Hepatocyte (in vitro differentiated cells): ENCODE results near the gene LY6G5B. TPM values are rescaled to one million over a fixed set of nuclear protein-coding genes. Genes with fewer than 3 reads are reported as not detected.
A peak's percentile ranks its signal among the peaks of the same experiment; 100 is the strongest.

Experiments used
- DNase-seq: peaks from one replicate; pipeline ENCODE4 v3.0.0-alpha.2; 2016; ENCODE audit warnings: low spot score
- H2AFZ ChIP-seq: fragments of 200-600 bp; sonication (generic); 2 replicates; pipeline ENCODE4 v1.6.0; 2016; ENCODE audit warnings: antibody characterized with exemption, mild to moderate bottlenecking
- H3K27ac ChIP-seq: fragments of 200-600 bp; sonication (generic); 2 replicates; pipeline ENCODE4 v1.5.1; 2016; ENCODE audit warnings: mild to moderate bottlenecking
- H3K27me3 ChIP-seq: fragments of 200-600 bp; sonication (generic); 2 replicates; pipeline ENCODE4 v1.6.1; 2016
- H3K36me3 ChIP-seq: fragments of 200-600 bp; sonication (generic); replicated peaks from 2 replicates; pipeline ENCODE4 v1.5.1; 2016; ENCODE audit warnings: low read depth; ENCODE audit not compliant: insufficient read depth
- H3K4me1 ChIP-seq: fragments of 200-600 bp; sonication (generic); 2 replicates; pipeline ENCODE4 v1.5.1; 2016; ENCODE audit warnings: mild to moderate bottlenecking, moderate library complexity; ENCODE audit not compliant: insufficient read depth
- H3K4me2 ChIP-seq: fragments of 200-600 bp; sonication (generic); 2 replicates; pipeline ENCODE4 v1.6.0; 2016
- H3K4me3 ChIP-seq: fragments of 200-600 bp; sonication (generic); 2 replicates; pipeline ENCODE4 v1.5.1; 2016; ENCODE audit warnings: mild to moderate bottlenecking
- H3K79me2 ChIP-seq: fragments of 200-600 bp; sonication (generic); 2 replicates; pipeline ENCODE4 v1.6.0; 2017; ENCODE audit warnings: mild to moderate bottlenecking
- H3K9me2 ChIP-seq: fragments of 200-600 bp; sonication (generic); replicated peaks from 2 replicates; pipeline ENCODE4 v1.6.0; 2017; ENCODE audit warnings: mild to moderate bottlenecking; ENCODE audit not compliant: insufficient read depth
- H3K9me3 ChIP-seq: fragments of 200-600 bp; sonication (generic); 2 replicates; pipeline ENCODE4 v1.5.1; 2016; ENCODE audit warnings: low read depth, mild to moderate bottlenecking
- H4K20me1 ChIP-seq: fragments of 200-600 bp; sonication (generic); 2 replicates; pipeline ENCODE4 v1.6.0; 2016; ENCODE audit warnings: mild to moderate bottlenecking; ENCODE audit not compliant: insufficient read depth, poor library complexity, severe bottlenecking
- CTCF ChIP-seq: fragments of 200-600 bp; sonication (generic); IDR thresholded peaks from 2 replicates; pipeline ENCODE4 v1.5.1; 2016; ENCODE audit warnings: antibody characterized with exemption, mild to moderate bottlenecking; ENCODE audit not compliant: poor library complexity
- EZH2 ChIP-seq: fragments of 200-600 bp; sonication (generic); IDR thresholded peaks from 2 replicates; pipeline ENCODE4 v1.6.1; 2016; ENCODE audit warnings: antibody characterized with exemption, mild to moderate bottlenecking, borderline replicate concordance
- EZH2phosphoT487 ChIP-seq: fragments of 200-600 bp; sonication (generic); IDR thresholded peaks from one replicate; pipeline ENCODE4 v1.6.1; 2018; ENCODE audit warnings: antibody characterized with exemption, mild to moderate bottlenecking, low read depth, moderate library complexity; ENCODE audit not compliant: unreplicated experiment, severe bottlenecking
- WGBS: methylation state at CpG from one replicate; pipeline ENCODE4 v1.1.6; 2016; ENCODE audit warnings: low lambda C conversion rate; ENCODE audit errors: missing lambda C conversion rate; 5-methylcytosine and 5-hydroxymethylcytosine counted together
- polyA plus RNA-seq: library from polyadenylated mRNA; unstranded; fragments of >200 nt; fragmentation: Nextera tagmentation; extraction: Ambion mirVana; gene quantifications from 2 replicates; pipeline ENCODE4 v1.2.1, GENCODE V29; 2016
- total RNA-seq: library from RNA; depleted of rRNA; stranded (reverse); fragments of >200 nt; gene quantifications from 2 replicates; pipeline ENCODE4 v1.2.3, GENCODE V29; 2014

Gene LY6G5B
- total and polyA plus RNA-seq, 2 experiments from 2014 or later, result 5.3 to 14.9 TPM

- Histone ChIP-seq H3K36me3 (no peaks in the 10 kb centered on the region), H3K9me3 (no peaks in the 10 kb centered on the region), H3K4me2 (peak overlapping the region; percentile 60), H3K4me1 (peaks cover 25% of the 10 kb centered on the region), H3K9me2 (no peaks in the 10 kb centered on the region), H3K4me3 (no peak overlapping the region), H3K27ac (peak overlapping the region; percentile 90), H3K79me2 (no peaks in the 10 kb centered on the region), H4K20me1 (no peaks in the 10 kb centered on the region), H2AFZ (peak overlapping the region; percentile 55), H3K27me3 (no peaks in the 10 kb centered on the region)
- DNase-seq, result no peak
- WGBS, result 59% methylated on average over 4 of the region's 4 CpGs
- no peak for TF ChIP-seq EZH2phosphoT487
- TF ChIP-seq CTCF, result no peak
- TF ChIP-seq EZH2, result no peak
Observed at GRCh38 chr6:31713465-31713864, 43.7 kb downstream of the LY6G5B start.

GRCh38 chr6:31713991-31714684 lies 44.4 kb downstream of the LY6G5B start:
- Histone ChIP-seq H3K9me2 (no peaks in the 10 kb centered on the region), H3K4me1 (peaks cover 25% of the 10 kb centered on the region), H3K9me3 (no peaks in the 10 kb centered on the region), H3K4me3 (no peak overlapping the region), H3K4me2 (peak overlapping the region; percentile 60), H4K20me1 (no peaks in the 10 kb centered on the region), H3K27ac (peak overlapping the region; percentile 90), H3K79me2 (no peaks in the 10 kb centered on the region), H3K27me3 (no peaks in the 10 kb centered on the region), H2AFZ (peak overlapping the region; percentile 55), H3K36me3 (no peaks in the 10 kb centered on the region)
- WGBS, result 26% methylated on average over 4 of the region's 5 CpGs
- no peak for TF ChIP-seq CTCF
- TF ChIP-seq EZH2phosphoT487, result no peak
- DNase-seq, result peak; percentile 50

GRCh38 chr6:31715022-31715958 lies 45.5 kb downstream of the LY6G5B start, which contains the start of gene LY6G6D:
Gene LY6G6D (plus strand): TSS chr6:31715348. CDS start chr6:31715356, 8 bp downstream.
- WGBS, result 53% methylated on average over 16 of the region's 16 CpGs
- Histone ChIP-seq H3K9me2 (no peaks in the 10 kb centered on the region), H3K9me3 (no peaks in the 10 kb centered on the region), H3K27me3 (no peaks in the 10 kb centered on the region), H2AFZ (peak within 1 kb of the TSS; percentile 60), H4K20me1 (no peaks in the 10 kb centered on the region), H3K4me1 (peaks cover 25% of the 10 kb centered on the region), H3K4me2 (peak within 1 kb of the TSS; percentile 60), H3K36me3 (no peaks in the 10 kb centered on the region), H3K79me2 (no peaks in the 10 kb centered on the region), H3K27ac (peak within 1 kb of the TSS; percentile 90), H3K4me3 (no peak within 1 kb of the TSS)
- no peak for TF ChIP-seq CTCF
- no peak for TF ChIP-seq EZH2phosphoT487
- no peak for TF ChIP-seq EZH2
- no peak for DNase-seq
